ENCODE measurements around the gene RPL19.
A peak's percentile ranks its signal among the peaks of the same experiment; 100 is the strongest.

Gene RPL19

GRCh38 chr17:39198186-39198566 is 1.9 kb upstream of the RPL19 start:
- no peak for DNase-seq

- DNase-seq = peak; percentile 88
Observed at GRCh38 chr17:39199820-39200069, 338 bp upstream of the RPL19 start.

- no peak for DNase-seq
Observed at GRCh38 chr17:39200957-39201510, 951 bp downstream of the RPL19 start.

GRCh38 chr17:39204245-39204644 is 4.2 kb downstream of the RPL19 start:
- DNase-seq = no peak

- no peak for DNase-seq
Observed at GRCh38 chr17:39205112-39205526, 5.0 kb downstream of the RPL19 start.

GRCh38 chr17:39208136-39208535 is 8.1 kb downstream of the RPL19 start:
- peak; percentile 21 for DNase-seq

GRCh38 chr17:39208893-39209292 is 8.8 kb downstream of the RPL19 start:
- no peak for DNase-seq

GRCh38 chr17:39209317-39210092 is 9.4 kb downstream of the RPL19 start:
- peak; percentile 80 for DNase-seq

GRCh38 chr17:39210093-39210434 is 10.0 kb downstream of the RPL19 start:
- DNase-seq = no peak

GRCh38 chr17:39212195-39212810 is 12.2 kb downstream of the RPL19 start:
- no peak for DNase-seq

- DNase-seq = no peak
Observed at GRCh38 chr17:39212841-39213480, 12.9 kb downstream of the RPL19 start.

- no peak for DNase-seq
Observed at GRCh38 chr17:39213852-39214251, 13.8 kb downstream of the RPL19 start.

- DNase-seq = no peak
Observed at GRCh38 chr17:39217734-39218369, 17.8 kb downstream of the RPL19 start.

GRCh38 chr17:39218906-39219305 is 18.8 kb downstream of the RPL19 start:
- DNase-seq = no peak

- DNase-seq = no peak
Observed at GRCh38 chr17:39219647-39220154, 19.6 kb downstream of the RPL19 start.

- DNase-seq = no peak
Observed at GRCh38 chr17:39221572-39221971, 21.5 kb downstream of the RPL19 start.

- no peak for DNase-seq
Observed at GRCh38 chr17:39222151-39222550, 22.1 kb downstream of the RPL19 start.

- no peak for DNase-seq
Observed at GRCh38 chr17:39222866-39223834, 23.1 kb downstream of the RPL19 start.

GRCh38 chr17:39223907-39224777 is 24.1 kb downstream of the RPL19 start:
- DNase-seq = no peak

GRCh38 chr17:39224778-39225307 is 24.8 kb downstream of the RPL19 start:
- DNase-seq = no peak
